GM23338 (cell line): ENCODE data around the gene GJA1.

Source experiments
- CREB1 ChIP-seq: fragments of 250-450 bp; sonication (Bioruptor Pico); IDR thresholded peaks from 2 replicates; pipeline ENCODE4 v1.5.0; 2020; ENCODE audit warnings: low read depth, mild to moderate bottlenecking, moderate library complexity
- CTCF ChIP-seq, 2 experiments: fragments of 200-600 bp in 1 of 2; sonication (generic) in 1 of 2; conservative IDR thresholded peaks; 2 replicates each; pipeline versions ENCODE4 v1.5.1 to v1.6.1; 2016 to 2017; ENCODE audit warnings: antibody characterized with exemption in 2 of 2, low read depth in 2 of 2, mild to moderate bottlenecking in 2 of 2, moderate library complexity in 1 of 2
- EZH2 ChIP-seq: fragments of 200-600 bp; sonication (generic); IDR thresholded peaks from one replicate; pipeline ENCODE4 v1.8.0; 2017; ENCODE audit warnings: antibody characterized with exemption, mild to moderate bottlenecking, low read depth; ENCODE audit not compliant: unreplicated experiment
- EZH2phosphoT487 ChIP-seq: fragments of 200-600 bp; sonication (generic); IDR thresholded peaks from one replicate; pipeline ENCODE4 v1.8.1; 2018; ENCODE audit warnings: antibody characterized with exemption; ENCODE audit not compliant: unreplicated experiment
- STAT1 ChIP-seq: IDR thresholded peaks from one replicate; pipeline ENCODE4 v1.6.1; 2016; ENCODE audit warnings: antibody characterized with exemption; ENCODE audit not compliant: unreplicated experiment

- TF ChIP-seq CTCF (conservative IDR thresholded peaks at IDR 0.05; ENCODE audit: low read depth in 2 of 2) (no peak), EZH2 (no peak), STAT1 (no peak), EZH2phosphoT487 (no peak), CREB1 (CRISPR knock-in tag) (no peak)
These were observed 46.7 kb downstream of the GJA1 start for GRCh38 chr6:121482004-121482693.
